Glutamatergic neuron (in vitro differentiated cells): ENCODE data around the gene TADA2B. TPM values are rescaled to one million over a fixed set of nuclear protein-coding genes. Genes with fewer than 3 reads are reported as not detected.
A peak's percentile ranks its signal among the peaks of the same experiment; 100 is the strongest.
"Not testable (repeated sequence)": the region's sequence is repeated elsewhere in the genome, so short reads cannot be mapped to it uniquely, and the experiment has no call there.

Source experiments
- DNase-seq: peaks from one replicate; pipeline ENCODE4 v3.0.0; 2022
- H3K27ac Mint-ChIP-seq: one replicate; pipeline ENCODE4 v1.8.0; 2020; ENCODE audit warnings: mild to moderate bottlenecking, mixed read lengths, inconsistent platforms; ENCODE audit not compliant: unreplicated experiment
- H3K27me3 Mint-ChIP-seq: one replicate; pipeline ENCODE4 v1.8.0; 2020; ENCODE audit warnings: mild to moderate bottlenecking, moderate library complexity, mixed read lengths, inconsistent platforms; ENCODE audit not compliant: unreplicated experiment
- H3K36me3 Mint-ChIP-seq: one replicate; pipeline ENCODE4 v1.8.0; 2020; ENCODE audit warnings: mild to moderate bottlenecking, mixed read lengths, inconsistent platforms; ENCODE audit not compliant: unreplicated experiment
- H3K4me1 Mint-ChIP-seq: one replicate; pipeline ENCODE4 v1.8.0; 2020; ENCODE audit warnings: mild to moderate bottlenecking, low read depth, mixed read lengths, inconsistent platforms; ENCODE audit not compliant: unreplicated experiment
- H3K4me3 Mint-ChIP-seq: one replicate; pipeline ENCODE4 v1.8.0; 2020; ENCODE audit warnings: mild to moderate bottlenecking, mixed read lengths, inconsistent platforms; ENCODE audit not compliant: unreplicated experiment
- H3K9me3 Mint-ChIP-seq: one replicate; pipeline ENCODE4 v1.8.0; 2020; ENCODE audit warnings: mild to moderate bottlenecking, moderate library complexity, mixed read lengths, inconsistent platforms; ENCODE audit not compliant: unreplicated experiment
- CTCF ChIP-seq: fragments of 200-600 bp; sonication (generic); IDR thresholded peaks from one replicate; pipeline ENCODE4 v1.5.0; 2021; ENCODE audit not compliant: partially characterized antibody, unreplicated experiment
- total RNA-seq: library from RNA; stranded (reverse); fragmentation: NEBNext Ultra II Directional; extraction: Animal tissue kit (Norgen Biotek cat#: 25700); gene quantifications from one replicate; pipeline ENCODE4 v1.2.1, GENCODE V29; 2021; ENCODE audit not compliant: unreplicated experiment

The TADA2B gene
- total RNA-seq, 1 donor from 2014 or later, result 14.3 TPM

GRCh38 chr4:7075962-7076695, 33.0 kb downstream of the TADA2B start:
- no peak overlapping the region for H3K4me3 Mint-ChIP-seq
- no peak overlapping the region for H3K27ac Mint-ChIP-seq
- peaks cover 7% of the 10 kb centered on the region for H3K27me3 Mint-ChIP-seq

GRCh38 chr4:7076696-7077082, 33.5 kb downstream of the TADA2B start:
- no peak overlapping the region for H3K4me3 Mint-ChIP-seq
- TF ChIP-seq CTCF, result no peak
- peaks cover 12% of the 10 kb centered on the region for H3K9me3 Mint-ChIP-seq
- no peak for DNase-seq
- H3K27ac Mint-ChIP-seq, result no peak overlapping the region
- H3K27me3 Mint-ChIP-seq, result peaks cover 7% of the 10 kb centered on the region
- H3K36me3 Mint-ChIP-seq, result no peaks in the 10 kb centered on the region
- peaks cover 2% of the 10 kb centered on the region for H3K4me1 Mint-ChIP-seq

More at GRCh38 chr4:7075962-7076695, 33.0 kb downstream of the TADA2B start:
- Mint-ChIP-seq H3K9me3 (peaks cover 10% of the 10 kb centered on the region), H3K4me1 (no peaks in the 10 kb centered on the region), H3K36me3 (no peaks in the 10 kb centered on the region)
- no peak for TF ChIP-seq CTCF
- DNase-seq, result peak; percentile 47

GRCh38 chr4:7077371-7077770, 34.2 kb downstream of the TADA2B start:
- Mint-ChIP-seq H3K27me3 (peaks cover 7% of the 10 kb centered on the region), H3K4me1 (peaks cover 7% of the 10 kb centered on the region), H3K4me3 (no peak overlapping the region), H3K9me3 (peaks cover 12% of the 10 kb centered on the region), H3K27ac (no peak overlapping the region), H3K36me3 (no peaks in the 10 kb centered on the region)
- DNase-seq, result no peak
- TF ChIP-seq CTCF, result no peak

- no peak overlapping the region for H3K4me3 Mint-ChIP-seq
- peaks cover 7% of the 10 kb centered on the region for H3K4me1 Mint-ChIP-seq
- peaks cover 6% of the 10 kb centered on the region for H3K27me3 Mint-ChIP-seq
- H3K27ac Mint-ChIP-seq, result no peak overlapping the region
- H3K9me3 Mint-ChIP-seq, result peaks cover 12% of the 10 kb centered on the region
- no peaks in the 10 kb centered on the region for H3K36me3 Mint-ChIP-seq
- no peak for DNase-seq
- no peak for TF ChIP-seq CTCF
These were observed 34.9 kb downstream of the TADA2B start for GRCh38 chr4:7078025-7078424.

- H3K4me1 Mint-ChIP-seq, H3K4me3 Mint-ChIP-seq, H3K27ac Mint-ChIP-seq, H3K36me3 Mint-ChIP-seq, H3K27me3 Mint-ChIP-seq, DNase-seq: not testable (repeated sequence)
- H3K9me3 Mint-ChIP-seq, result peaks cover 12% of the 10 kb centered on the region
These were observed 36.3 kb downstream of the TADA2B start for GRCh38 chr4:7079483-7079882.

GRCh38 chr4:7079909-7080308, 36.7 kb downstream of the TADA2B start:
- not testable (repeated sequence) for H3K27me3 Mint-ChIP-seq

More at GRCh38 chr4:7079909-7080308, 36.7 kb downstream of the TADA2B start:
- not testable (repeated sequence) for H3K36me3 Mint-ChIP-seq, H3K27ac Mint-ChIP-seq, H3K4me3 Mint-ChIP-seq, H3K4me1 Mint-ChIP-seq, DNase-seq
- H3K9me3 Mint-ChIP-seq, result peaks cover 12% of the 10 kb centered on the region
